GM23248 (cell line): ENCODE results near the gene MOSPD3. TPM values are rescaled to one million over a fixed set of nuclear protein-coding genes. Genes with fewer than 3 reads are reported as not detected.

ENCODE experiments used
- DNase-seq: peaks from one replicate; pipeline ENCODE4 v3.0.0-alpha.2; 2015
- H2AFZ ChIP-seq: fragments of 200-600 bp; sonication (generic); 2 replicates; pipeline ENCODE4 v1.6.1; 2016; ENCODE audit warnings: antibody characterized with exemption
- H3F3A ChIP-seq: fragments of 200-600 bp; sonication (generic); 2 replicates; pipeline ENCODE4 v1.6.1; 2016; ENCODE audit warnings: mild to moderate bottlenecking, antibody characterized with exemption, mixed run types; ENCODE audit not compliant: insufficient read depth
- H3K27ac ChIP-seq: fragments of 200-600 bp; sonication (generic); 2 replicates; pipeline ENCODE4 v1.5.1; 2016; ENCODE audit warnings: mild to moderate bottlenecking
- H3K27me3 ChIP-seq: fragments of 200-600 bp; sonication (generic); replicated peaks from 2 replicates; pipeline ENCODE4 v1.6.1; 2016; ENCODE audit warnings: mild to moderate bottlenecking; ENCODE audit not compliant: insufficient read depth
- H3K36me3 ChIP-seq: fragments of 200-600 bp; sonication (generic); 2 replicates; pipeline ENCODE4 v1.6.1; 2016; ENCODE audit warnings: low read depth, mild to moderate bottlenecking
- H3K4me1 ChIP-seq: fragments of 200-600 bp; sonication (generic); 2 replicates; pipeline ENCODE4 v1.6.1; 2016; ENCODE audit warnings: mild to moderate bottlenecking; ENCODE audit not compliant: insufficient read depth
- H3K4me2 ChIP-seq: fragments of 200-600 bp; sonication (generic); one replicate; pipeline ENCODE4 v1.6.1; 2016; ENCODE audit warnings: mild to moderate bottlenecking; ENCODE audit not compliant: unreplicated experiment
- H3K4me3 ChIP-seq: fragments of 200-600 bp; sonication (generic); 2 replicates; pipeline ENCODE4 v1.5.1; 2016; ENCODE audit warnings: mild to moderate bottlenecking
- H3K79me2 ChIP-seq: fragments of 200-600 bp; sonication (generic); 2 replicates; pipeline ENCODE4 v1.6.1; 2016; ENCODE audit warnings: mild to moderate bottlenecking; ENCODE audit not compliant: insufficient read depth
- H3K9ac ChIP-seq: fragments of 200-600 bp; sonication (generic); 2 replicates; pipeline ENCODE4 v1.6.1; 2016; ENCODE audit warnings: mild to moderate bottlenecking
- H3K9me2 ChIP-seq: fragments of 200-600 bp; sonication (generic); 2 replicates; pipeline ENCODE4 v1.6.1; 2016; ENCODE audit warnings: mixed run types, mild to moderate bottlenecking, moderate library complexity; ENCODE audit not compliant: insufficient read depth
- H3K9me3 ChIP-seq: fragments of 200-600 bp; sonication (generic); one replicate; pipeline ENCODE4 v1.6.1; 2017; ENCODE audit warnings: low read depth
- H4K20me1 ChIP-seq: fragments of 200-600 bp; sonication (generic); 2 replicates; pipeline ENCODE4 v1.6.0; 2016; ENCODE audit not compliant: insufficient read depth
- EZH2 ChIP-seq: fragments of 200-600 bp; sonication (generic); IDR thresholded peaks from 2 replicates; pipeline ENCODE4 v1.6.1; 2018; ENCODE audit warnings: antibody characterized with exemption, mild to moderate bottlenecking; ENCODE audit not compliant: insufficient read depth, poor library complexity, severe bottlenecking
- EZH2phosphoT487 ChIP-seq: fragments of 200-600 bp; sonication (generic); IDR thresholded peaks from 2 replicates; pipeline ENCODE4 v1.6.1; 2018; ENCODE audit warnings: antibody characterized with exemption, moderate library complexity, mild to moderate bottlenecking, low read depth; ENCODE audit not compliant: insufficient read depth
- WGBS, 2 experiments: methylation state at CpG; one replicate each; pipeline ENCODE4 v1.1.6; 2015 to 2017; ENCODE audit warnings: low lambda C conversion rate in 2 of 2, low coverage in 1 of 2; ENCODE audit errors: missing lambda C conversion rate in 2 of 2; 5-methylcytosine and 5-hydroxymethylcytosine counted together
- in situ Hi-C: fragments of 300-500 bp; cut with MboI; formaldehyde crosslinking; loops from 2 replicates; pipeline ENCODE4 v1.15.0; 2020
- polyA plus RNA-seq: library from polyadenylated mRNA; unstranded; fragments of >200 nt; fragmentation: Nextera tagmentation; extraction: Ambion mirVana; gene quantifications from 2 replicates; pipeline ENCODE4 v1.2.1, GENCODE V29; 2016
- total RNA-seq: library from RNA; depleted of rRNA; stranded (reverse); fragments of >200 nt; shearing (Covaris generic); gene quantifications from 2 replicates; pipeline ENCODE4 v1.2.3, GENCODE V29; 2014

Gene MOSPD3
- total and polyA plus RNA-seq, 2 experiments from 2014 or later: 17.5 to 26.5 TPM

- Histone ChIP-seq H3K27ac (no peak overlapping the region), H3K9me3 (no peaks in the 10 kb centered on the region), H3K79me2 (no peaks in the 10 kb centered on the region), H3K4me2 (no peak overlapping the region), H3K36me3 (peaks cover 3% of the 10 kb centered on the region; the same call in 1 of the 2 replicates), H3K27me3 (no peaks in the 10 kb centered on the region), H3K4me1 (no peaks in the 10 kb centered on the region), H3K9me2 (no peaks in the 10 kb centered on the region), H3K4me3 (no peak overlapping the region), H3K9ac (no peak overlapping the region), H4K20me1 (no peaks in the 10 kb centered on the region), H3F3A (peaks cover 29% of the 10 kb centered on the region), H2AFZ (no peak overlapping the region)
- in situ Hi-C loops: no loop called here
- WGBS, 2 experiments: 86 to 87% methylated on average over 5 of the region's 5 CpGs
- TF ChIP-seq EZH2phosphoT487 (no peak), EZH2 (no peak)
- DNase-seq: no peak
Measured at GRCh38 chr7:100609958-100610357, 2.4 kb upstream of the MOSPD3 start.

GRCh38 chr7:100612730-100613390 is 520 bp downstream of the MOSPD3 start:
- Histone ChIP-seq H3K27me3 (no peaks in the 10 kb centered on the region), H3K9me2 (no peaks in the 10 kb centered on the region), H3K9me3 (no peaks in the 10 kb centered on the region), H3K4me1 (no peaks in the 10 kb centered on the region), H3F3A (peaks cover 12% of the 10 kb centered on the region), H4K20me1 (no peaks in the 10 kb centered on the region), H3K9ac (peak overlapping the region; percentile 76), H3K79me2 (no peaks in the 10 kb centered on the region), H3K4me2 (peak overlapping the region; percentile 77), H3K4me3 (peak overlapping the region; percentile 89), H2AFZ (peak overlapping the region; percentile 89), H3K27ac (no peak overlapping the region), H3K36me3 (no peaks in the 10 kb centered on the region)
- TF ChIP-seq EZH2: no peak
- in situ Hi-C loops: no loop called here
- 5 to 13% methylated on average over 22 to 29 of the region's 29 CpGs for WGBS, 2 experiments
- DNase-seq: peak; percentile 27

- Histone ChIP-seq H3K4me2 (no peak overlapping the region), H2AFZ (no peak overlapping the region), H3K9me3 (no peaks in the 10 kb centered on the region), H3K79me2 (no peaks in the 10 kb centered on the region), H3F3A (peaks cover 6% of the 10 kb centered on the region), H3K9ac (0 out of 2 replicates have a peak overlapping the region, but pooled peaks have one; percentile 76), H3K9me2 (no peaks in the 10 kb centered on the region), H3K36me3 (no peaks in the 10 kb centered on the region), H3K27ac (no peak overlapping the region), H3K4me1 (no peaks in the 10 kb centered on the region), H3K27me3 (no peaks in the 10 kb centered on the region), H3K4me3 (peak overlapping the region; percentile 89; the same call in 1 of the 2 replicates), H4K20me1 (no peaks in the 10 kb centered on the region)
- WGBS, 2 experiments: 90 to 92% methylated on average over 13 of the region's 13 CpGs
- TF ChIP-seq EZH2phosphoT487 (no peak), EZH2 (no peak)
- DNase-seq: no peak
- in situ Hi-C loops: no loop called here
Measured at GRCh38 chr7:100613412-100614175, 1.3 kb downstream of the MOSPD3 start.

- Histone ChIP-seq H4K20me1 (no peaks in the 10 kb centered on the region), H3K79me2 (no peaks in the 10 kb centered on the region), H2AFZ (no peak overlapping the region), H3K4me2 (no peak overlapping the region), H3K9me2 (no peaks in the 10 kb centered on the region), H3F3A (peaks cover 6% of the 10 kb centered on the region), H3K27me3 (no peaks in the 10 kb centered on the region), H3K4me3 (no peak overlapping the region), H3K36me3 (no peaks in the 10 kb centered on the region), H3K4me1 (no peaks in the 10 kb centered on the region), H3K9me3 (no peaks in the 10 kb centered on the region), H3K9ac (no peak overlapping the region), H3K27ac (no peak overlapping the region)
- no peak for TF ChIP-seq EZH2
- TF ChIP-seq EZH2phosphoT487: no peak
- 66 to 69% methylated on average over 6 of the region's 6 CpGs for WGBS, 2 experiments
- in situ Hi-C loops: no loop called here
- no peak for DNase-seq
Measured at GRCh38 chr7:100614308-100614861, 2.0 kb downstream of the MOSPD3 start.
